ENCODE data around the gene FBXO7.

FBXO7 gene

DNA sequence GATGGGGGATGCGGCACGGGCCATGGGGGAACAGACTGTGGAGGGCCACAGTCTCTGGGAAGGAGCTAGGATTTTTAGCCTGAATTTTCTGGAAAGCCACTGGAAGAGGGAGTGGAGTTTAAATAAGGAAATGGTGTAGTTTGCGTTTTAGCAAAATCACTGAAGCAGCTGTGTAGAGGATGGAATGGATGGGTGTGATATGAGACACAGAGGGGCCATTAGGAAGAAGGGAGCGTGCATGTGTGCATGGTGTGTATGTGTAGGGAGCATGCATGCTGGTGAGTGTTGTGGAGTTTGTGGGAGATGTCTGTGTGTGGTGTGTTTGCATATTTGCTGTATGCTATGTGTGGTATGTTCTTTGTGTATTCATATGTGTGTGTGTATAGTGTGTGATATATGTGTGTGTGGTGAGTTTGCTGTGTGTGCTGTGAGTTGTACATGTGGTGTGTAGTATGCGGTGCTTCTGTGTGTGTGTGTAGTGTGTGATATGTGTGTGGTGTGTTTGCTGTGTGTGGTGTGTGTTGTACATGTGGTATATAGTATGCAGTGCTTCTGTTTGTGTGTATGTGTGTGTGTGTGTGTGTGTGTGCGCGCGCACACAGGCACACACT lies 67.6 kb downstream of the FBXO7 start:
- Histone ChIP-seq H3K36me3 (ENCODE audit: insufficient read depth, low read length) (no peaks in the 10 kb centered on the region), H3K4me1 (ENCODE audit: insufficient read depth, low read length) (no peaks in the 10 kb centered on the region), H3K27ac (ENCODE audit: low read depth, low read length) (no peak overlapping the region), H3K4me3 (ENCODE audit: low read length) (no peak overlapping the region), H3K9me3 (ENCODE audit: insufficient read depth, low read depth, low read length) (no peaks in the 10 kb centered on the region), H3K27me3 (ENCODE audit: insufficient read depth, low read length) (no peaks in the 10 kb centered on the region), H3K9ac (ENCODE audit: low read depth, low read length) (no peak overlapping the region)
- WGBS, result 95% methylated on average over 8 of the region's 8 CpGs

DNA sequence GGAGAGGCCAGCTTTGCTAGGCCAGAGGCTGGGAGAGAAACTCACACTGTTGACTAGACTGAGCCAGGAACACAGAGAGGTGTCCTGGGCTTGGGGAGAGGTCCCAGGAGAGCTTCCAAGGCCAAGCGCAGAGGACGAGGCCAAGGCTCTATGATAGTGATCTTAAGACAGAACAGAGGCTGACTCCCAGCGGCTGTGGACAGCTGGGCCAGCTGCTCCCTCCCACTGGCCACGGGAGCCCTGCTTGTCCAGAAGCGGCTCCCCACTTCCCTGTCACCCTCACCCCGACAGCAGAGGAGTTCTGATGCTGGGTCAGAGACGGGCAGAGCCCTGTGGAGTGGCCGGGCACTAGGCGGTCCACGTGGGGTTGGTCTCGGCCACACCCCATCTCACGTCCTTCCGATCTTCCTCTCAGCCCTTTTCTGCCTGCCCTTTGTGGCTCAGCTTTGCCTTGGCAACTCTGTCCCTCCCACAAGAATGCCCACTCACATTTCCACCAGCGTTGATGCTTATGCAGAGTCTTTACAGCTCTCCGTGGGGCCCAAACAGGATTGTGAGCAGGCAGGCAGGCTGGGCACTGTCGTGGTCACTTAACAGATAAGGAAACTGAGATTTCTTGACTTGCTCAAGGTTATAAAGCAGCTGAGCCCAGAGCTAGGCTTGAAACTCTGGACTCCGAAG lies 68.2 kb downstream of the FBXO7 start:
- Histone ChIP-seq H3K27ac (ENCODE audit: low read depth, low read length) (no peak overlapping the region), H3K27me3 (ENCODE audit: insufficient read depth, low read length) (no peaks in the 10 kb centered on the region), H3K9ac (ENCODE audit: low read depth, low read length) (no peak overlapping the region), H3K36me3 (ENCODE audit: insufficient read depth, low read length) (no peaks in the 10 kb centered on the region), H3K4me3 (ENCODE audit: low read length) (no peak overlapping the region), H3K9me3 (ENCODE audit: insufficient read depth, low read depth, low read length) (no peaks in the 10 kb centered on the region), H3K4me1 (ENCODE audit: insufficient read depth, low read length) (no peaks in the 10 kb centered on the region)
- WGBS, result 90% methylated on average over 17 of the region's 17 CpGs

DNA sequence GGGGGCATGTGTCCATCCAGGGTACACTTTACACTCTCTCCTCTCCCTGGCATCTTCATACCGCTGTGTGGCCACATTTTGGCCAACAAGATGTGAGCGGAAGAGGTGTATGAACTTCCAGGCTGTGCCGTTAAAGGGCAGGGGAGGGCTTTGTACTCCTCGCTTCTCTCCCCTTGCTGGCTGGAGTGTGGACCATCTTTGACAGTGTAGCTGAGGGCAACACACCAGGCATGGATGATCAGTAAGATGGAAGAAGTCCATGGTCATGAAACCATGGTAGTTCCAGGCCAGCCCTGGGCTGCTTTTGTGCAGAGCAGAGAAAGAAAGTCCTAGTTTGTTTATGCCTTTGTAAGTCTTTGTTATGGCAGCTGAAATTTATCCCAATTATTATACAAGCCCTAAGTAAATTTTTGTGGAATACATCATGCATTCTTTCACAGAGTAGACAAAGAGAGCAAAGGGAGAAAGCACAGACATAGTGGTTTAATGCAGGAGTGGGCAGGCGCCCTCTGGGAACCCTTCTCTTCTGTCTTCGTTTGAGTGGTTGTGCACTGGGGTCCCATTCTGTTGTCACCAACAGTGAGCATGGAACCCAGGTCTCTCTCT lies 70.4 kb downstream of the FBXO7 start:
- no peak overlapping the region for H3K27ac ChIP-seq (ENCODE audit: low read depth, low read length)
- 96% methylated on average over 6 of the region's 6 CpGs for WGBS
- no peak overlapping the region for H3K4me3 ChIP-seq (ENCODE audit: low read length)
- no peaks in the 10 kb centered on the region for H3K36me3 ChIP-seq (ENCODE audit: insufficient read depth, low read length)
- no peak overlapping the region for H3K9ac ChIP-seq (ENCODE audit: low read depth, low read length)
- H3K9me3 ChIP-seq (ENCODE audit: insufficient read depth, low read depth, low read length), result no peaks in the 10 kb centered on the region
- no peaks in the 10 kb centered on the region for H3K27me3 ChIP-seq (ENCODE audit: insufficient read depth, low read length)
- no peaks in the 10 kb centered on the region for H3K4me1 ChIP-seq (ENCODE audit: insufficient read depth, low read length)

DNA sequence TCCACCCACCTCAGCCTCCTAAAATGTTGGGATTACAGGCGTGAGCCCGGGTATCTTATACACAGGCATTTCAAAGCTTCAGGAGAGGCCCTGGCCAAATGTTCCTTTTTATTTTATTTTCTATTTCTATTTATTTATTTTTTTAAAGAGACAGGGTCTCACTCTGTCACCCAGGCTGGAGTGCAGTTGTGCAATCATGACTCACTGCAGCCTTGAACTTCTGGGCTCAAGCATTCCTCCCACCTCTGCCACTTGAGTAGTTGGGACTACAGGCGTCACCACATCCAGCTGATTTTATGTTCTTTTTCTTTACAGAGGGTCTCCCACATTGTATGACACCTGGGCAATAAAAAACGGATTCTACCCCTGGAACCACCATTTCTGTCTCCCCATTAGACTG lies 71.2 kb downstream of the FBXO7 start:
- H3K4me1 ChIP-seq (ENCODE audit: insufficient read depth, low read length), result no peaks in the 10 kb centered on the region
- no peak overlapping the region for H3K9ac ChIP-seq (ENCODE audit: low read depth, low read length)
- H3K4me3 ChIP-seq (ENCODE audit: low read length), result no peak overlapping the region
- H3K36me3 ChIP-seq (ENCODE audit: insufficient read depth, low read length), result no peaks in the 10 kb centered on the region
- no peak overlapping the region for H3K27ac ChIP-seq (ENCODE audit: low read depth, low read length)
- 94% methylated on average over 4 of the region's 4 CpGs for WGBS
- H3K9me3 ChIP-seq (ENCODE audit: insufficient read depth, low read depth, low read length), result no peaks in the 10 kb centered on the region
- no peaks in the 10 kb centered on the region for H3K27me3 ChIP-seq (ENCODE audit: insufficient read depth, low read length)

DNA sequence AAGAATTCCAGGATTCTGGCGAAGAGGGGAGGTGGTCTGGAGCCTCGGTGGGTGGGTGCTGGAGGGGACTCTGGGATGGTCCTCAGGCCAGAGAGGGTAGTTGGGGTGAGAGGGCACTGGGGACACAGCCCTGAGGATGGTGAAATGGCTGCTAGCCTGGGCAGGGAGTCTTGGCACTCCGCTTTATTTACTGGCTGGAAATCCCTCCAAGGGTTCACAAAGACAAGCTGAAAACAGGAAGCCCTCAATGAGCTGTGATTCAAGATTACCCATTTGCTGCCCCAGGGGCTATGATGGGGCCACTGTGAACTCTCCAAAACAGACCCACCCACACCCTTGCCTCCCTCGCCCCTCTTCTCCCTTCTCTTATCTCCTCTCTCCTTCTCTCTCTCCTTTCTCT lies 71.9 kb downstream of the FBXO7 start:
- 89% methylated on average over 4 of the region's 4 CpGs for WGBS
- no peak overlapping the region for H3K27ac ChIP-seq (ENCODE audit: low read depth, low read length)
- no peak overlapping the region for H3K4me3 ChIP-seq (ENCODE audit: low read length)
- no peaks in the 10 kb centered on the region for H3K4me1 ChIP-seq (ENCODE audit: insufficient read depth, low read length)
- no peak overlapping the region for H3K9ac ChIP-seq (ENCODE audit: low read depth, low read length)
- no peaks in the 10 kb centered on the region for H3K36me3 ChIP-seq (ENCODE audit: insufficient read depth, low read length)
- H3K9me3 ChIP-seq (ENCODE audit: insufficient read depth, low read depth, low read length), result no peaks in the 10 kb centered on the region
- no peaks in the 10 kb centered on the region for H3K27me3 ChIP-seq (ENCODE audit: insufficient read depth, low read length)

DNA sequence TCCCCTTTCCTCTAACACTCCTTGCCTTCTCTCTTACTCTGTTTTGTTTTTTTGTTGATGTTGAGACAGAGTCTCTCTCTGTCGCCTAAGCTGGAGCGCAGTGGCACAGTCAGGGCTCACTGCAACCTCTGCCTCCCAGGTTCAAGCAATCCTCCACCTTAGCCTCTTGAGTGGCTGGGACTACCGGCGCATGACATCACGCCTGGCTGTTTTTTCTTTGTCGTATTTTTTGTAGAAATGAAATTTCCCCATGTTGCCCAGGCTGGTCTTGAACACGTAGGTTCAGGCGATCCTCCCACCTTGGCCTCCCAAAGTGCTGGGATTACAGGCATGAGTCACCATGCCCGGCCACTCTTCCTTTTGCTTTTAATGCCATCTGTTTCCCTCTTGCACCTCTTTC lies 72.3 kb downstream of the FBXO7 start:
- H3K4me1 ChIP-seq (ENCODE audit: insufficient read depth, low read length), result no peaks in the 10 kb centered on the region
- H3K9ac ChIP-seq (ENCODE audit: low read depth, low read length), result no peak overlapping the region
- WGBS, result 91% methylated on average over 9 of the region's 9 CpGs
- no peaks in the 10 kb centered on the region for H3K9me3 ChIP-seq (ENCODE audit: insufficient read depth, low read depth, low read length)
- no peaks in the 10 kb centered on the region for H3K27me3 ChIP-seq (ENCODE audit: insufficient read depth, low read length)
- H3K4me3 ChIP-seq (ENCODE audit: low read length), result no peak overlapping the region
- H3K27ac ChIP-seq (ENCODE audit: low read depth, low read length), result no peak overlapping the region
- no peaks in the 10 kb centered on the region for H3K36me3 ChIP-seq (ENCODE audit: insufficient read depth, low read length)

DNA sequence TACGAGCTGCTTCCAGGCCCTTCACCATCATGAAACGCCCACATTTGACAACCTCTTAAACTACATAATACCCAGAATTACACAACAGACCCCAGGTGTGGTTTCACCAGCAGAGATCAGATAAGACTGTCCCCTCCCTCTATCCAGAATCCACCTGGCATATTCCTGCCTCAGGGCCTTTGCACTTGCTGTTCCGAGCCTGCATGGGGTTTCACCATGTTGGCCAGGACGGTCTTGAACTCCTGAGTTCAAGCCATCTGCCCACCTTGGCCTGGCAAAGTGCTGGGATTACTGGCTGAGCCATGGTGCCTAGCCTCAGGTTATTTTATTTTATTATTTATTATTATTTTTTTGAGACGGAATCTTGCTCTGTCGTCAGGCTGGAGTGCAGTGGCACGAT lies 73.4 kb downstream of the FBXO7 start:
- Histone ChIP-seq H3K9ac (ENCODE audit: low read depth, low read length) (no peak overlapping the region), H3K4me1 (ENCODE audit: insufficient read depth, low read length) (no peaks in the 10 kb centered on the region), H3K27ac (ENCODE audit: low read depth, low read length) (no peak overlapping the region), H3K4me3 (ENCODE audit: low read length) (no peak overlapping the region), H3K27me3 (ENCODE audit: insufficient read depth, low read length) (no peaks in the 10 kb centered on the region), H3K9me3 (ENCODE audit: insufficient read depth, low read depth, low read length) (no peaks in the 10 kb centered on the region), H3K36me3 (ENCODE audit: insufficient read depth, low read length) (no peaks in the 10 kb centered on the region)
- WGBS, result 94% methylated on average over 7 of the region's 7 CpGs
